Lung (tissue), 12 donors: ENCODE results near the gene SLC35F1. TPM values are rescaled to one million over a fixed set of nuclear protein-coding genes. Genes with fewer than 3 reads are reported as not detected.

Experiments
- ATAC-seq: fragments of 200-7000 bp; cut with Tn5 transposase; one replicate; pipeline ENCODE4 v1.9.1; 2020; ENCODE audit warnings: moderate number of reproducible peaks; ENCODE audit not compliant: insufficient read depth, low FRiP score
- DNase-seq, 3 donors: peaks; one replicate each; pipeline ENCODE4 v3.0.0-alpha.2; 2013 to 2017
- H3K27ac ChIP-seq, 2 donors: one replicate each; pipeline ENCODE4 v1.5.1; 2013; ENCODE audit warnings: mild to moderate bottlenecking in 2 of 2, moderate library complexity in 2 of 2, control low read depth in 1 of 2, inconsistent platforms in 1 of 2, low read depth in 1 of 2, low read length in 1 of 2
- H3K27me3 ChIP-seq, 3 donors: one replicate each; pipeline ENCODE4 v1.5.1; 2013; ENCODE audit warnings: low read length in 2 of 3; ENCODE audit not compliant: control insufficient read depth in 3 of 3, insufficient read depth in 3 of 3
- H3K36me3 ChIP-seq, 4 donors: one replicate each; pipeline ENCODE4 v1.5.1; 2013; ENCODE audit warnings: low read length in 4 of 4, mild to moderate bottlenecking in 1 of 4, moderate library complexity in 1 of 4; ENCODE audit not compliant: control insufficient read depth in 4 of 4, insufficient read depth in 4 of 4
- H3K4me1 ChIP-seq, 5 donors: one replicate each; pipeline ENCODE4 v1.5.1; 2013; ENCODE audit warnings: low read length in 5 of 5, mild to moderate bottlenecking in 2 of 5, moderate library complexity in 1 of 5; ENCODE audit not compliant: control insufficient read depth in 5 of 5, insufficient read depth in 5 of 5
- H3K4me3 ChIP-seq: one replicate; pipeline ENCODE4 v1.5.1; 2013; ENCODE audit warnings: mild to moderate bottlenecking, control low read depth, moderate library complexity
- H3K9ac ChIP-seq, 2 donors: one replicate each; pipeline ENCODE4 v1.5.1; 2013; ENCODE audit warnings: low read length in 2 of 2, control low read depth in 1 of 2; ENCODE audit not compliant: insufficient read depth in 1 of 2
- H3K9me3 ChIP-seq, 4 donors: one replicate each; pipeline ENCODE4 v1.5.1; 2013; ENCODE audit warnings: low read length in 3 of 4, mild to moderate bottlenecking in 1 of 4, moderate library complexity in 1 of 4; ENCODE audit not compliant: control insufficient read depth in 4 of 4, insufficient read depth in 3 of 4
- CTCF ChIP-seq: IDR thresholded peaks from 2 replicates; pipeline ENCODE4 v1.5.1; 2012; ENCODE audit warnings: mild to moderate bottlenecking; ENCODE audit errors: control extremely low read depth, extremely low read depth
- WGBS, 2 donors: extraction: QIAGEN DNeasy Blood & Tissue Kit; methylation state at CpG; one replicate each; pipeline ENCODE4 v1.1.7; 2013; 5-methylcytosine and 5-hydroxymethylcytosine counted together
- polyA plus RNA-seq, 2 donors: library from polyadenylated mRNA; stranded (reverse); fragments of 200-250 nt; gene quantifications; one replicate each; pipeline ENCODE4 v1.2.1, GENCODE V29; 2013
- total RNA-seq, 2 donors: library from RNA; depleted of rRNA in 1 of 2; stranded (reverse); fragments of >200 nt in 1 of 2; gene quantifications; one replicate each; pipeline ENCODE4 v1.2.1, GENCODE V29; 2014 to 2021
- donor health status: control.
- donor health status: control.
- donor health status: Bipolar disorder and iron deficiency.
- donor health status: healthy.
- donor health status: DM: yes; HTN: yes; CAD: no.

Gene SLC35F1
- total and polyA plus RNA-seq, 4 donors, result 0.04 to 5.7 (median 0.07) TPM

DNA sequence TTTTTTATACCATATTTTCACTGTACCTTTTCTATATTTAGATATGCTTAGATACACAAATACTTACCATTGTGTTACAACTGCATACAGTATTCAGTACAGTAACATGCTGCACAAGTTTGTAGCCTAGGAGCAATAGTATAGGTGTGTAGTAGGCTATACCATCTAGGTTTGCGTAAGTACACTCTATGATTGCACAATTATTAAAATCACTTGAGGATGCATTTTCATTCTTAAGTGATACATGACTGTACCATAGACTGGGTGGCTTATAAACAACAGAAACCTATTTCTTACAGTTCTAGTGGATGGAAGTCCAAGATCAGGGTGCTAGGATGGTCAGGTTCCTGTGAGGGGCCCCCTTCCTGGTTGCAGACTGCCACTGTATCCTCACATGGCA is 234.1 kb downstream of the SLC35F1 start:
- ATAC-seq, result no peak
- no peak for DNase-seq
- no peak overlapping the region for H3K9ac ChIP-seq
- H3K9me3 ChIP-seq, result no peaks in the 10 kb centered on the region
- WGBS, 2 donors, result 95 to 97% methylated on average over 1 of the region's 1 CpG
- H3K36me3 ChIP-seq, result no peaks in the 10 kb centered on the region
- no peak overlapping the region for H3K4me3 ChIP-seq
- no peak overlapping the region for H3K27ac ChIP-seq
- no peak for TF ChIP-seq CTCF
- no peaks in the 10 kb centered on the region for H3K27me3 ChIP-seq
- peaks cover 0 to 18% (median 0%) of the 10 kb centered on the region in 5 donors for H3K4me1 ChIP-seq

DNA sequence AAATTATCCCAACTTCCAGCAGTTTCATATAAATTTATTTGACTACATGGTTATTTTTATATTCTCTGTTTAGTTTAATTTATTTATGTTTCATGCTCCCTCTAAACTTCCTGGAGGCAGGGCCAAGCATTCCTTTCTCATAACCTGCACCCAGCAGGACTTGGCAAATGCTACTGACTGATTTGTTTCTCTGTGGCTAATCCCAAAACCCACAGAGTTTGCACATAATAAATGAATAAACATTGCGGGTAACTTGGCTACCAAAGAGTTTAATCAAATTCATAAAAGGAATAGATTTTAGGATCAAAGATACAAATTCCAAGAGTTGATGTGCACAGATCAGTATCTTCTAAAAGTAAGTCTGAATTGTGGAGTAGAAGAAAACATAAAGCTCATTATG is 239.5 kb downstream of the SLC35F1 start:
- 57 to 71% methylated on average over 1 of the region's 1 CpG for WGBS, 2 donors
- TF ChIP-seq CTCF, result no peak
- Histone ChIP-seq H3K9ac (no peak overlapping the region), H3K36me3 (no peaks in the 10 kb centered on the region), H3K4me3 (no peak overlapping the region), H3K27ac (no peak overlapping the region), H3K27me3 (no peaks in the 10 kb centered on the region), H3K4me1 (peaks cover 0 to 37% (median 0%) of the 10 kb centered on the region in 5 donors), H3K9me3 (no peaks in the 10 kb centered on the region)
- DNase-seq (no peak), ATAC-seq (no peak)

DNA sequence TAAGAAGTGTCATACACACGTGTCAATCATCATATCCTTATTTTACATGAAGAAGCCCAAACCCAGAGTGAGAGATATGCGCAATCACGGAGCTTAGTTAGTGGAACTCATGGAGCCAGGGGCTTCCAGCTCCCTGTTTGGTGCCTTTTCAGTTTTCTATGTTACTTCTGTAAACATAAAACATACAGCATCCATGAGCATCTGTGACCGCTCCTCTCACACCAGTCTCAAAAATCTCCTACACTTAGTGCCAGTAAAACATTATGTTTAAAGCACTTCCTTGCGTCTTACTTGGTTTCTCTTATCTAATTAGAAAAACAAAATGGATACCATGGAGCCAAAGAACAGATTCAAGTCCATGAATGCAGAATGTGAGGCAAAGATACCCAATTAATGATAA is 240.4 kb downstream of the SLC35F1 start:
- H3K27ac ChIP-seq, result no peak overlapping the region
- H3K4me3 ChIP-seq, result no peak overlapping the region
- 89 to 94% methylated on average over 5 of the region's 5 CpGs for WGBS, 2 donors
- DNase-seq (peak; percentile 53 to 84 (median 73)), ATAC-seq (no peak)
- TF ChIP-seq CTCF, result no peak
- H3K9ac ChIP-seq, result no peak overlapping the region
- H3K4me1 ChIP-seq, result peaks cover 0 to 35% (median 0%) of the 10 kb centered on the region in 5 donors
- H3K36me3 ChIP-seq, result no peaks in the 10 kb centered on the region
- H3K27me3 ChIP-seq, result no peaks in the 10 kb centered on the region
- H3K9me3 ChIP-seq, result no peaks in the 10 kb centered on the region

DNA sequence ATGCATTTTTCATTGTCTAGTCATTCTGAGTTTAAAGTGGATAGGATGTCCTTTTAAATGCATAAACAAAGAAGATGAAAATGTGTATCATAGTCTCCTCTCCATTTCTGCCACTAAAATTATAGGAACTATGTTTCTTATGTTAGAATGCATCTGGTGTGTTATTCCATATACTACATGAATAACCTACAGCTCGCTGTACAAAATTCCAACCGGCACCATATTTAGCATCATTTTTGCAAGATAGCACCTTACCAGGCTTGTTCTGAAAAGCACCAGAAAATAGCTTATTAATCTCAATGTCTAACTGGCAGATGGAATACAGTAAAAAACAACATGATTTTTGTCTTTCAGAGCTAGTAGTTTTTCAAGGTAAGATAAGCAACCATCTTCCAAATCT is 241.5 kb downstream of the SLC35F1 start:
- Histone ChIP-seq H3K9ac (no peak overlapping the region), H3K27me3 (no peaks in the 10 kb centered on the region), H3K9me3 (no peaks in the 10 kb centered on the region), H3K36me3 (no peaks in the 10 kb centered on the region), H3K27ac (no peak overlapping the region), H3K4me1 (peaks cover 0 to 25% (median 0%) of the 10 kb centered on the region in 5 donors), H3K4me3 (no peak overlapping the region)
- no peak for ATAC-seq
- no peak for TF ChIP-seq CTCF
- WGBS, 2 donors, result 93 to 95% methylated on average over 2 of the region's 2 CpGs
- DNase-seq, result no peak
